PC-9 (cell line): ENCODE data around the gene ZCCHC7. TPM values are rescaled to one million over a fixed set of nuclear protein-coding genes. Genes with fewer than 3 reads are reported as not detected.
"Not testable (repeated sequence)": the region's sequence is repeated elsewhere in the genome, so short reads cannot be mapped to it uniquely, and the experiment has no call there.

Experiments
- BruUV-seq: library from RNA; stranded (reverse); fragments of 400-500 nt; replicated peaks from 2 replicates; lab custom pipeline; 2021; lab: Mats Ljungman, UMichigan
- CTCF ChIA-PET: fragments of 300-600 bp; sonication (Branson Sonifier 250); formaldehyde crosslinking; loops from one replicate; lab custom pipeline; 2022; ENCODE audit warnings: antibody characterized with exemption; lab: Charles Lee
- POLR2A ChIA-PET: fragments of 300-600 bp; sonication (Branson Sonifier 250); formaldehyde crosslinking; loops from one replicate; lab custom pipeline; 2022; ENCODE audit warnings: antibody characterized with exemption; ENCODE audit not compliant: unreplicated experiment; lab: Charles Lee
- DNase-seq, 2 experiments: peaks; one replicate each; pipeline versions ENCODE4 v3.0.0 to v3.0.0-alpha.2; 2015 to 2022; ENCODE audit warnings: mixed read lengths in 1 of 2
- H2AFZ ChIP-seq: fragments of 200-600 bp; sonication (generic); 2 replicates; pipeline ENCODE4 v1.8.1; 2017; ENCODE audit warnings: antibody characterized with exemption
- H3F3A ChIP-seq: fragments of 200-600 bp; sonication (generic); 2 replicates; pipeline ENCODE4 v1.8.1; 2017; ENCODE audit warnings: antibody characterized with exemption, mild to moderate bottlenecking, low read depth; ENCODE audit not compliant: insufficient read depth
- H3K27ac ChIP-seq: fragments of 200-600 bp; sonication (generic); 2 replicates; pipeline ENCODE4 v1.6.1; 2016; ENCODE audit warnings: mixed run types
- H3K27me3 ChIP-seq: fragments of 200-600 bp; sonication (generic); 2 replicates; pipeline ENCODE4 v1.6.1; 2016; ENCODE audit warnings: low read depth, mixed run types; ENCODE audit not compliant: insufficient read depth
- H3K36me3 ChIP-seq: fragments of 200-600 bp; sonication (generic); 2 replicates; pipeline ENCODE4 v1.6.1; 2016; ENCODE audit warnings: low read depth, mixed run types
- H3K4me1 ChIP-seq: fragments of 200-600 bp; sonication (generic); replicated peaks from 2 replicates; pipeline ENCODE4 v1.6.1; 2016; ENCODE audit warnings: mixed run types; ENCODE audit not compliant: insufficient read depth
- H3K4me2 ChIP-seq: fragments of 200-600 bp; sonication (generic); 2 replicates; pipeline ENCODE4 v1.6.1; 2017; ENCODE audit warnings: mixed run types
- H3K4me3 ChIP-seq: fragments of 200-600 bp; sonication (generic); 2 replicates; pipeline ENCODE4 v1.6.1; 2016; ENCODE audit warnings: mixed run types
- H3K79me2 ChIP-seq: fragments of 200-600 bp; sonication (generic); 2 replicates; pipeline ENCODE4 v1.6.1; 2017; ENCODE audit warnings: low read depth, mixed run types
- H3K9me2 ChIP-seq: fragments of 200-600 bp; sonication (generic); 2 replicates; pipeline ENCODE4 v1.8.1; 2017; ENCODE audit warnings: mild to moderate bottlenecking; ENCODE audit not compliant: insufficient read depth
- H3K9me3 ChIP-seq: fragments of 200-600 bp; sonication (generic); 2 replicates; pipeline ENCODE4 v1.8.1; 2016; ENCODE audit warnings: low read depth; ENCODE audit not compliant: insufficient read depth
- H4K20me1 ChIP-seq: fragments of 200-600 bp; sonication (generic); 2 replicates; pipeline ENCODE4 v1.8.1; 2017; ENCODE audit not compliant: insufficient read depth
- CTCF ChIP-seq: fragments of 200-600 bp; sonication (generic); conservative IDR thresholded peaks from 2 replicates; pipeline ENCODE4 v1.6.1; 2017; ENCODE audit warnings: mixed run types, antibody characterized with exemption, mild to moderate bottlenecking, moderate library complexity
- EZH2 ChIP-seq: fragments of 200-600 bp; sonication (generic); IDR thresholded peaks from 2 replicates; pipeline ENCODE4 v1.8.0; 2017; ENCODE audit warnings: antibody characterized with exemption, low read depth
- intact Hi-C: fragments of 100-400 bp; cut with micrococcal nuclease; formaldehyde crosslinking; loops from one replicate; pipeline ENCODE4 v1.10.0; 2022; ENCODE audit not compliant: unreplicated experiment
- total RNA-seq: library from RNA; stranded (reverse); gene quantifications from 2 replicates; pipeline ENCODE4 v1.2.3, GENCODE V29; 2021

The ZCCHC7 gene
- total RNA-seq, 1 experiment from 2014 or later, result 15.9 TPM

GRCh38 chr9:37085233-37085632 lies 35.1 kb upstream of the ZCCHC7 start:
- DNase-seq, result no peak

GRCh38 chr9:37092714-37093295 lies 27.6 kb upstream of the ZCCHC7 start:
- H3K4me2 ChIP-seq, H3K9me3 ChIP-seq, H3F3A ChIP-seq, H3K36me3 ChIP-seq, BruUV-seq, H3K4me3 ChIP-seq, H3K27ac ChIP-seq, H3K27me3 ChIP-seq, CTCF ChIA-PET, H3K9me2 ChIP-seq, H2AFZ ChIP-seq, H3K79me2 ChIP-seq, POLR2A ChIA-PET, H4K20me1 ChIP-seq, H3K4me1 ChIP-seq, intact Hi-C loops: not testable (repeated sequence)
- peak in 1 of 2 experiments; percentile 6 for DNase-seq

More at GRCh38 chr9:37085233-37085632, 35.1 kb upstream of the ZCCHC7 start:
- no peaks in the 10 kb centered on the region for H3K9me2 ChIP-seq
- POLR2A ChIA-PET, result interaction anchor here (0.6 kb wide), 1 partner anchor 60 kb away, joined by 4 read pairs; no protein-coding TSS in a partner anchor
- H4K20me1 ChIP-seq, result peaks cover 5% of the 10 kb centered on the region; the same call in 1 of the 2 replicates
- H3K4me3 ChIP-seq, result no peak overlapping the region
- 0 out of 2 replicates have a peak, but pooled peaks cover 4% of the 10 kb centered on the region for H3K36me3 ChIP-seq
- TF ChIP-seq CTCF, result no peak
- TF ChIP-seq EZH2, result no peak
- no peaks in the 10 kb centered on the region for H3F3A ChIP-seq
- peaks cover 37% of the 10 kb centered on the region for H3K79me2 ChIP-seq
- no peaks in the 10 kb centered on the region for H3K9me3 ChIP-seq
- no peak overlapping the region for H3K27ac ChIP-seq
- BruUV-seq, result no TSS peak
- H3K4me2 ChIP-seq, result no peak overlapping the region
- CTCF ChIA-PET, result no interaction called here
- intact Hi-C loops, result no loop called here
- H3K27me3 ChIP-seq, result no peaks in the 10 kb centered on the region
- H3K4me1 ChIP-seq, result peaks cover 7% of the 10 kb centered on the region
- H2AFZ ChIP-seq, result no peak overlapping the region

GRCh38 chr9:37094751-37095150 lies 25.6 kb upstream of the ZCCHC7 start:
- POLR2A ChIA-PET, result no interaction called here
- Histone ChIP-seq H3K36me3 (no peaks in the 10 kb centered on the region), H3K27ac (no peak overlapping the region), H3K27me3 (no peaks in the 10 kb centered on the region), H3K4me2 (no peak overlapping the region), H2AFZ (no peak overlapping the region), H3F3A (peaks cover 10% of the 10 kb centered on the region), H3K4me3 (no peak overlapping the region), H3K79me2 (no peaks in the 10 kb centered on the region), H4K20me1 (no peaks in the 10 kb centered on the region), H3K4me1 (0 out of 2 replicates have a peak, but pooled peaks cover 3% of the 10 kb centered on the region), H3K9me3 (no peaks in the 10 kb centered on the region), H3K9me2 (no peaks in the 10 kb centered on the region)
- CTCF ChIA-PET, result no interaction called here
- BruUV-seq, result no TSS peak
- TF ChIP-seq CTCF, result no peak
- TF ChIP-seq EZH2, result no peak
- intact Hi-C loops, result no loop called here
- DNase-seq, result no peak

- BruUV-seq, result no TSS peak
- Histone ChIP-seq H3K79me2 (no peaks in the 10 kb centered on the region), H3K27me3 (no peaks in the 10 kb centered on the region), H3K9me2 (no peaks in the 10 kb centered on the region), H3F3A (peaks cover 12% of the 10 kb centered on the region), H3K27ac (no peak overlapping the region), H3K4me2 (no peak overlapping the region), H3K4me1 (peaks cover 16% of the 10 kb centered on the region; the same call in 1 of the 2 replicates), H3K9me3 (no peaks in the 10 kb centered on the region), H3K4me3 (no peak overlapping the region), H4K20me1 (no peaks in the 10 kb centered on the region), H2AFZ (no peak overlapping the region), H3K36me3 (no peaks in the 10 kb centered on the region)
- ChIA-PET POLR2A (no interaction called here), CTCF (no interaction called here)
- DNase-seq, result no peak
- intact Hi-C loops, result no loop called here
- no peak for TF ChIP-seq EZH2
- TF ChIP-seq CTCF, result no peak
Measured at GRCh38 chr9:37096628-37097027, 23.7 kb upstream of the ZCCHC7 start.
